Left lung (tissue), 8 donors: ENCODE measurements around the gene TUBA1C. TPM values are rescaled to one million over a fixed set of nuclear protein-coding genes. Genes with fewer than 3 reads are reported as not detected.

Source experiments
- polyA plus RNA-seq, 6 donors: library from polyadenylated mRNA; unstranded; fragments of 120-200 nt; gene quantifications; one replicate each; pipeline ENCODE4 v1.2.1, GENCODE V29; 2013; ENCODE audit not compliant: insufficient read length in 6 of 6
- total RNA-seq, 2 donors: library from RNA; stranded (reverse); fragmentation: NEBNext Ultra II Directional; extraction: Animal tissue kit (Norgen Biotek cat#: 25700); gene quantifications; one replicate each; pipeline ENCODE4 v1.2.1, GENCODE V29; 2021
- donor health status: DM: no; HTN: yes; CAD: no.
- donor health status: DM: no; HTN: no; CAD: no.

The TUBA1C gene
- total and polyA plus RNA-seq, 8 donors: 112 to 235 (median 160) TPM

Other genes starting within 250 kb of the TUBA1C start
- gene PRKAG1, start 246.3 kb upstream of the TUBA1C start, total RNA-seq: 10 to 100 TPM; 48.4 to 62.7 TPM
- gene PRKAG1, start 246.3 kb upstream of the TUBA1C start, polyA plus RNA-seq: 10 to 100 TPM; 69.0 to 81.8 (median 78.4) TPM
- 100 to 1,000 TPM in 1 of 2 donors, 10 to 100 TPM in 1; 81.2 to 110 TPM for gene KMT2D, start 204.3 kb upstream of the TUBA1C start, total RNA-seq
- gene KMT2D, start 204.3 kb upstream of the TUBA1C start, polyA plus RNA-seq: 10 to 100 TPM; 52.7 to 71.3 (median 67.5) TPM
- gene RHEBL1, start 195.1 kb upstream of the TUBA1C start, total RNA-seq: 1 to 10 TPM in 1 of 2 donors, under 1 TPM in 1; 0.71 to 1.1 TPM
- 1 to 10 TPM; 1.9 to 3.6 (median 2.4) TPM for gene RHEBL1, start 195.1 kb upstream of the TUBA1C start, polyA plus RNA-seq
- gene DHH, start 170.3 kb upstream of the TUBA1C start, total RNA-seq: 1 to 10 TPM; 2.0 to 2.9 TPM
- gene DHH, start 170.3 kb upstream of the TUBA1C start, polyA plus RNA-seq: under 1 TPM; 0.29 to 0.84 (median 0.68) TPM
- 10 to 100 TPM; 39.9 to 42.8 TPM for gene LMBR1L, start 154.2 kb upstream of the TUBA1C start, total RNA-seq
- gene LMBR1L, start 154.2 kb upstream of the TUBA1C start, polyA plus RNA-seq: 100 to 1,000 TPM in 1 of 6 donors, 10 to 100 TPM in 5; 67.0 to 102 (median 93.5) TPM
- 1,000 to 10,000 TPM in 1 of 2 donors, 100 to 1,000 TPM in 1; 603 to 1,153 TPM for gene TUBA1B, start 133.7 kb upstream of the TUBA1C start, total RNA-seq
- 1,000 to 10,000 TPM in 2 of 6 donors, 100 to 1,000 TPM in 4; 914 to 1,514 (median 981) TPM for gene TUBA1B, start 133.7 kb upstream of the TUBA1C start, polyA plus RNA-seq
- 100 to 1,000 TPM; 205 to 235 TPM for gene TUBA1A, start 76.0 kb upstream of the TUBA1C start, total RNA-seq
- 100 to 1,000 TPM; 412 to 675 (median 534) TPM for gene TUBA1A, start 76.0 kb upstream of the TUBA1C start, polyA plus RNA-seq
- under 1 TPM in 1 of 2 donors, not detected in 1; 0.26 TPM for gene PRPH, start 30.1 kb downstream of the TUBA1C start, total RNA-seq
- 1 to 10 TPM; 1.1 to 2.4 (median 1.9) TPM for gene PRPH, start 30.1 kb downstream of the TUBA1C start, polyA plus RNA-seq
- gene TROAP, start 58.2 kb downstream of the TUBA1C start, total RNA-seq: 1 to 10 TPM; 2.4 to 8.0 TPM
- 10 to 100 TPM; 22.0 to 43.2 (median 29.8) TPM for gene TROAP, start 58.2 kb downstream of the TUBA1C start, polyA plus RNA-seq
- gene C1QL4, start 72.1 kb downstream of the TUBA1C start, total RNA-seq: not detected
- gene C1QL4, start 72.1 kb downstream of the TUBA1C start, polyA plus RNA-seq: under 1 TPM in 1 of 6 donors, not detected in 5; 0.07 TPM
- 1 to 10 TPM in 1 of 2 donors, under 1 TPM in 1; 0.21 to 2.7 TPM for gene DNAJC22, start 81.8 kb downstream of the TUBA1C start, total RNA-seq
- gene DNAJC22, start 81.8 kb downstream of the TUBA1C start, polyA plus RNA-seq: 1 to 10 TPM; 3.5 to 7.0 (median 6.5) TPM
- gene SPATS2, start 102.4 kb downstream of the TUBA1C start, total RNA-seq: 10 to 100 TPM; 14.6 to 21.3 TPM
- gene SPATS2, start 102.4 kb downstream of the TUBA1C start, polyA plus RNA-seq: 10 to 100 TPM; 61.7 to 77.0 (median 71.8) TPM